Naive B cell (primary cell): Measurements from ENCODE around the gene ANXA10. TPM values are rescaled to one million over a fixed set of nuclear protein-coding genes. Genes with fewer than 3 reads are reported as not detected.
A peak's percentile ranks its signal among the peaks of the same experiment; 100 is the strongest.
"Not testable (repeated sequence)": the region's sequence is repeated elsewhere in the genome, so short reads cannot be mapped to it uniquely, and the experiment has no call there.

Experiments
- ATAC-seq, 2 donors: fragments of 150-1000 bp; cut with Tn5 transposase; 2 replicates each; pipeline ENCODE4 v1.10.0; 2021; ENCODE audit warnings: low read depth in 2 of 2, mild to moderate bottlenecking in 2 of 2, moderate library complexity in 2 of 2
- DNase-seq: peaks from one replicate; pipeline ENCODE4 v3.0.0; 2022
- H3K27ac Mint-ChIP-seq, 6 donors: one replicate each; pipeline ENCODE4 v1.8.0; 2020 to 2022; ENCODE audit warnings: mild to moderate bottlenecking in 6 of 6, mixed read lengths in 6 of 6, moderate library complexity in 5 of 6, inconsistent platforms in 2 of 6
- H3K27me3 Mint-ChIP-seq, 3 donors: one replicate each; pipeline ENCODE4 v1.8.0; 2021 to 2022; ENCODE audit warnings: mixed read lengths in 3 of 3, mild to moderate bottlenecking in 1 of 3
- H3K36me3 Mint-ChIP-seq, 2 donors: one replicate each; pipeline ENCODE4 v1.8.0; 2020 to 2022; ENCODE audit warnings: mixed read lengths in 2 of 2, inconsistent platforms in 1 of 2, mild to moderate bottlenecking in 1 of 2
- H3K4me1 Mint-ChIP-seq, 3 donors: one replicate each; pipeline ENCODE4 v1.8.0; 2020 to 2022; ENCODE audit warnings: mixed read lengths in 3 of 3, inconsistent platforms in 1 of 3, mild to moderate bottlenecking in 1 of 3, moderate library complexity in 1 of 3
- H3K4me3 Mint-ChIP-seq, 8 donors: one replicate each; pipeline ENCODE4 v1.8.0; 2020 to 2022; ENCODE audit warnings: mild to moderate bottlenecking in 8 of 8, mixed read lengths in 8 of 8, moderate library complexity in 8 of 8, inconsistent platforms in 2 of 8
- H3K9me3 Mint-ChIP-seq, 7 donors: one replicate each; pipeline ENCODE4 v1.8.0; 2020 to 2022; ENCODE audit warnings: mixed read lengths in 7 of 7, mild to moderate bottlenecking in 5 of 7, inconsistent platforms in 2 of 7, moderate library complexity in 1 of 7
- polyA plus RNA-seq, 6 donors: library from polyadenylated mRNA; unstranded; fragments of 300-500 nt; fragmentation: Illumina TruSeq; gene quantifications; one replicate each; pipeline ENCODE4 v1.2.3, GENCODE V29; 2021; ENCODE audit warnings: low read depth in 6 of 6

ANXA10 gene
- polyA plus RNA-seq, 6 donors from 2014 or later, result not detected

DNA sequence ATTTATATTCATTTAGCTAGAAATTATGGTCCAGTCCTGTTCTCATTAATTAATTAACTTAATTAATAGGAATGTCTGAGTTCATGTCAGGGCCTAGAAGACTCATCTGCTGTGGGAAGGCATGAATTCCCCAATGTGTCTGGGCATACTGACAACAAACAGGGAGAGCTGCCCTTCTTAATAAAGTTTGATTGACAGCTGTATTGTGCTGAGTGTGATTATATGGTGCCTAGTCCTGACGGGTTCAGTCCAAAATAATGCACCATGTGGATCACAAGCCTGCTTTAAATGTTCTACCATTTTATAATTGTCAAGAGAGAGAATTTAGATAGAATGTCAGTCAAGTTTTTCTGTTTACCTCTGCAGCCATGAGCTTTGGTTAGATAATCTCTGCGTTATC is 34.6 kb downstream of the ANXA10 start:
- ATAC-seq (no peak), DNase-seq (no peak)
- H3K27me3 Mint-ChIP-seq, result no peaks in the 10 kb centered on the region
- H3K4me3 Mint-ChIP-seq, result no peak overlapping the region
- H3K9me3 Mint-ChIP-seq, result peaks cover 0 to 8% (median 1%) of the 10 kb centered on the region in 7 donors
- no peaks in the 10 kb centered on the region for H3K4me1 Mint-ChIP-seq
- H3K36me3 Mint-ChIP-seq, result no peaks in the 10 kb centered on the region
- H3K27ac Mint-ChIP-seq, result no peak overlapping the region

DNA sequence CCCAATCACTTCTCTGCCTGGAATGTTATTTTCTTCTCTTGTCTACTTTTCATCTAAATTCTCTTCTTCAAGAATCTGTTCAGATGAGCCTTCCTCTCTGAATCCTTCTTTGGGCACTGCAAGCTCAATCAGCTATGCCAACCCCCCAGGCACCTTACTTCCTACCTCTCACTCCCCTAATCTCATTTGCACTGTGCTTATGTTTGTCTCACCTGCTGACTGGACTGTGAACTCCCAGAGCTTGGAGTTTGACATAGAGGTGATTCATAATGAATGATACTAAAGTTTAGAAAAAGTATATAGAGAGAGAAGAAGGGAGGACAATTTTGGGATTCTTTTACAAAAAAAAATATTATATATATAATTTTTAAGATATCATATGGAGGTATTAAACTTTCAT is 36.3 kb downstream of the ANXA10 start:
- no peak overlapping the region for H3K27ac Mint-ChIP-seq

DNA sequence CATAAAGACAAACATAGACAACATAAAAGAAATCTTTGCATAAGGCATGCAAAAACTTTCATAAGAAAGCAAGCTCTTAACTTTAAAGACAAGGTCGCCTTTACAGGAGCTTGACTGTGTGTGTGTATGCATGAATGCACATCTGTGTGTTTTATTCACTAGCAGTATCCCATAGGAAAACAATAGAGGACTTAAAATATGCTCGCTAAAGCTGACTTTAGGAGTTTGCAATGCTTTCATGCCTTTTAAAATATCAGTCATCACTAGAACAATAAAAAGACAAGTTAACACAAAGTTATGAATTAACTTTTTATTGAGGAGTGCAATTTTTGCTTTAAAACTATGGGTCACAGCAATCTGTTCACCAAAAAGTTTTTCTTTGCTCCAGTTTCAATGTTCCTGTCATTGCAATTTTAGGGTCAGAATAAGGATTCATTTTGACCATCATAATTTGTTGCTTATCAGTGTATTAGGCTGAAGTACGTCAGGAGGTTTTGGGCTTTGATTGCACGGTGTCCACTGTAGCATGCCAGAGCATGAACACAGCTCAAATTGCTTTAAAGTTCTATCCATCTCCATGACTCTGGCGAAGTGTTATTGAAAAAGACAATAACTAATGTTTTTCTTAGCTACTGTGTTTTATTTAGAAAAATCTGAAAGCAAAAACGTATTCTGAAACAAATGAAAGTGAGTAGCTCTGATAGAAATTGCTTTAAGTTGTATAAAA is 36.9 kb downstream of the ANXA10 start:
- Mint-ChIP-seq H3K4me3 (no peak overlapping the region), H3K4me1 (no peaks in the 10 kb centered on the region), H3K27me3 (no peaks in the 10 kb centered on the region), H3K36me3 (no peaks in the 10 kb centered on the region), H3K27ac (no peak overlapping the region), H3K9me3 (peaks cover 0 to 2% (median 0%) of the 10 kb centered on the region in 7 donors)
- DNase-seq (no peak), ATAC-seq (no peak)

More for the DNA sequence above, 36.3 kb downstream of the ANXA10 start:
- Mint-ChIP-seq H3K36me3 (no peaks in the 10 kb centered on the region), H3K27me3 (no peaks in the 10 kb centered on the region), H3K4me3 (no peak overlapping the region), H3K9me3 (peaks cover 0 to 4% (median 0%) of the 10 kb centered on the region in 7 donors), H3K4me1 (no peaks in the 10 kb centered on the region)
- ATAC-seq (no peak), DNase-seq (no peak)

DNA sequence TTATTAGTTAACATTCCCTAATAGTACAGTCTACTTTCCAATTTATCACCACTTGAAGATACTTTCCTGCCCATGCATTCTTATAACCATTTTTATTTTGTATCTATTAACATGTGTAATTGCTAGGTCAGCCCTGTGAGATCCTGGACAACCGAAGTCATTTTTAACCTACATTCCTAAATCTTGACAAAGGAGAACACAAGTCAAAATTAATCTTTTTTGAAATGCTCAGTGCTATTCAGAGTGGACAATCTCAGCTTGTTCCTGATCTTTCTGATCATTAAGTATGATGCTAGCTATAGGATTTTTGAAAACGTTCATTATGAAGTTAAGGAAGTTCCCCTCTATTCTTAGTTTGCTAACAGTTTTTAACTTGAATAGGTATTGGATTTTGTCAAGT is 37.5 kb downstream of the ANXA10 start:
- Mint-ChIP-seq H3K36me3 (no peaks in the 10 kb centered on the region), H3K4me3 (no peak overlapping the region), H3K9me3 (peaks cover 0 to 1% (median 0%) of the 10 kb centered on the region in 7 donors), H3K4me1 (no peaks in the 10 kb centered on the region), H3K27ac (no peak overlapping the region), H3K27me3 (no peaks in the 10 kb centered on the region)
- ATAC-seq, result no peak
- DNase-seq, result no peak

DNA sequence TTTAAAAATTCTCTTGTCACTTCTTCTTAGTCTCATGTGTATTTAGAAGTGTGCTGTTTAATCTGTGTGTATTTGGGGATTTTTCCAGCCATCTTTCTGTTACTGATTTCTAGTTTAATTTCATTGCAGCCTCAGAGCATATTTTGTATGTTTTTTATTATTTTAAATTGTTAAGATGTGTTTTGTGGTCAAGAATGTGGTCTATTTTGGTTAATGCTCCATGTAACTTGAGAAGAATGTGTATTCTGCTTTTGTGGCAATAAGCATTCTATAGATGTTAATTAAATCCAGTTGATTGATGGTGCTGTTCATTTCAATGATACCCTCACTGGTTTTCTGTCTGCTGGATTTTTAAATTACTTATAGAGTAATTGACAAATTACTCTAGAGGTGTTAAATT is 38.9 kb downstream of the ANXA10 start:
- Mint-ChIP-seq H3K27me3 (no peaks in the 10 kb centered on the region), H3K4me3 (no peak overlapping the region), H3K36me3 (no peaks in the 10 kb centered on the region), H3K4me1 (no peaks in the 10 kb centered on the region), H3K27ac (no peak overlapping the region), H3K9me3 (no peaks in the 10 kb centered on the region)
- ATAC-seq (no peak), DNase-seq (no peak)

DNA sequence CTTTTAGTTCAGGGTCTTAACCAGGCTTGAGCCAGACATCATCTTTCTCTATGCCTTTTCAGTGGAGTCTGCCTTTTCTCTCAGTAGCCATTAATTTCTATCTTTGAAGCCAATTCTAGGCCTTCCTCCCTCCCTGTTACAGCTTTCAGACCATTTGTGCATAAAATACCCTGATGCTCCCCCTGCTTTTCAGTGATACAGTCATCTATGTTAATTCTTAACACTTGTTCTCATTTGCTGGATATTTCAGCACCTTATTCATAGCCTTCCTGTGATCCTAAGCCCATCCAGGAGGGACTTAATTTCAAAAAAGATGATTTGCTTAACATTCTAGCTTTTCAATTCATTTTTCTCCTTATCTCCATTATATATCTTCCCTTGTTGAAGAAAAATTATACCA is 42.3 kb downstream of the ANXA10 start:
- H3K27me3 Mint-ChIP-seq, result no peaks in the 10 kb centered on the region
- no peaks in the 10 kb centered on the region for H3K4me1 Mint-ChIP-seq
- H3K9me3 Mint-ChIP-seq, result peaks cover 0 to 6% (median 0%) of the 10 kb centered on the region in 7 donors
- no peak overlapping the region for H3K4me3 Mint-ChIP-seq
- H3K27ac Mint-ChIP-seq, result no peak overlapping the region
- ATAC-seq (no peak), DNase-seq (no peak)
- H3K36me3 Mint-ChIP-seq, result no peaks in the 10 kb centered on the region

DNA sequence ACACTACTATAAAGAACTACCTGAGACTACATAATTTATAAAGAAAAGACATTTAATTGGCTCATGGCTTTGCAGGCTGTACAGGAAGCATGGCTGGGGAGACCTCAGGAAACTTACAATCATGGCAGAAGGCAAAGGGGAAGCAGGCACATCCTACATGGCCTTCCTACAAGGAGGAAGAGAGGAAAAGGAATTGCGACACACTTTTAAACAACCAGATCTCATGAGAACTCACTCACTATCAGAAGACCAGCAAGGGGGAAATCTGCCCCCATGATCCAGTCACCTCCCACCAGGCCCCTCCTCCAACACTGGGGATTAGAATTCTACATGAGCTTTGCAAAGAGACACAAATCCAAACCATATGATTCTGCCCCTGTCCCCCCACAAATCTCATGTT is 43.5 kb downstream of the ANXA10 start:
- H3K27ac Mint-ChIP-seq, H3K4me3 Mint-ChIP-seq, H3K9me3 Mint-ChIP-seq, ATAC-seq, DNase-seq, H3K27me3 Mint-ChIP-seq, H3K36me3 Mint-ChIP-seq, H3K4me1 Mint-ChIP-seq: not testable (repeated sequence)

DNA sequence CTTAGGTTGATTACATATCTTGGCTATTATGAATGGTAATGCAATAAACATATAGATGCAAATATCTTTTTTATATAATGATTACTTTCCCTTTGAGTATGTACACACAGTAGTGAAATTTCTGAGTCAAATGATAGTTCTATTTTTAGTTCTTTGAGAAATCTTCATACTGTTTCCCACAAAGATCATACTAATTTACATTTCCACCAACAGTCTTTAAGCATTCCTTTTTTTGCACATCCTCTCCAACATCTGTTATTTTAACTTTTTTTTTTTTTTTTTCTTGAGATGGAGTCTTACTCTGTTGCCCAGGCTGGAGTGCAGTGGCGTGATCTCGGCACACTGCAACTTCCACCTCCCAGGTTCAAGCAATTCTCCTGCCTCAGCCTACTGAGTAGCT is 45.4 kb downstream of the ANXA10 start:
- not testable (repeated sequence) for H3K9me3 Mint-ChIP-seq, H3K27ac Mint-ChIP-seq, H3K36me3 Mint-ChIP-seq, ATAC-seq, H3K4me1 Mint-ChIP-seq, H3K27me3 Mint-ChIP-seq, DNase-seq, H3K4me3 Mint-ChIP-seq

DNA sequence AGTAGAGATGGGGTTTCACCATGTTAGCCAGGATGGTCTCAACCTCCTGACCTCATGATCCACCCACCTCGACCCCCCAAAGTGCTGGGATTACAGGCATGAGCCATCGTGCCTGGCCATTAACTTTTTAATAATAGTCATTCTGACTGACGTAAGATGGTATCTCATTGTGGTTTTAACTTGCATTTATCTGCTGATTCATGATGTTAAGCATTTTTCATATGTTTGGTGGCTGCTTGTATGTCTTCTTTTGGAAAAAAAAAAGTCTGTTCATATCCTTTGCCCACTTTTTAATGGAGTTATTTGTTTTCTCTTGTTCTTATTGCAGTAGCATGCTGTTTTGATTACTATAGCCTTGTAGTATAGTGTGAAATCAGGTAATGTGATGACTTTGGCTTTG is 45.8 kb downstream of the ANXA10 start:
- H3K9me3 Mint-ChIP-seq, result peaks cover 0 to 6% (median 0%) of the 10 kb centered on the region in 7 donors
- DNase-seq (no peak), ATAC-seq (no peak)
- H3K4me3 Mint-ChIP-seq, result no peak overlapping the region
- H3K27ac Mint-ChIP-seq, result peak overlapping the region in 1 of 6 donors; percentile 15
- H3K27me3 Mint-ChIP-seq, result peaks cover 0 to 8% (median 0%) of the 10 kb centered on the region in 3 donors
- H3K36me3 Mint-ChIP-seq, result no peaks in the 10 kb centered on the region
- no peaks in the 10 kb centered on the region for H3K4me1 Mint-ChIP-seq

DNA sequence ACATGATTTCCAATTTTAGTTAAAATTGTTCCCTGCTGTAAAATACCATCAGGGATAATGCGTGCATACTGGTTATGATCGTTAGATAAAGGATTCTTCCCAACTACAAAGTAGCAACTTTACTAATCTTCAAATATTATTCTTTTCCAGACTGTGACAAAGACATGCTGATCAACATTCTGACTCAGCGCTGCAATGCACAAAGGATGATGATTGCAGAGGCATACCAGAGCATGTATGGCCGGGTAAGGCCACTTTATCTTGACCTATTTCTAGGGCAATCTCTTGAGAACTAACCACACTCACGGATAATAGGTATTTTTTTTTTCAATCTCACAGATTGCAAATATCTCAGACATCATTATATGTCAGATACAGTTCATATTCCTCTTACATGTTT is 47.0 kb downstream of the ANXA10 start:
- Mint-ChIP-seq H3K9me3 (peaks cover 0 to 6% (median 0%) of the 10 kb centered on the region in 7 donors), H3K27me3 (peaks cover 0 to 8% (median 3%) of the 10 kb centered on the region in 3 donors), H3K36me3 (no peaks in the 10 kb centered on the region), H3K4me1 (no peaks in the 10 kb centered on the region), H3K27ac (no peak overlapping the region), H3K4me3 (no peak overlapping the region)
- DNase-seq (no peak), ATAC-seq (no peak)

DNA sequence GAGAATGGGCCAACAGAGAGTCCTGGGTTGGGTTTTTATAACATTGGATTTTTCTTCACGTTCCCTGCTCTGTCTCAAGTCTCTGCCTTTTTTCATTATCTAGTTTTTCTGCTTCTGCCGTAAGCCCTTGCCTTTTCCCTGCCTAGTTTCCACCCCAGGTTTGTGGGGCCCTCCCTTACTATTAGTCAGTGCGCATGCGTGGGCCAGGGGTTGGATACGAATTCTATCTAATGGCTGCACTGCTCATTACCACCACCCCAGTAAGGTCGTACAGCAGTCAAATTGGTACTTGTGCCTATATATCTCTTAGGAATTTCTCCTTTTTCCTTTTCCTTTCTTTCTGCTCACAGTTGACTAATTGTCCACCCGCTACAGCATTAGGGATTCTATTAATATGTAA is 49.4 kb downstream of the ANXA10 start:
- peaks cover 0 to 8% (median 3%) of the 10 kb centered on the region in 3 donors for H3K27me3 Mint-ChIP-seq
- ATAC-seq, result no peak

DNA sequence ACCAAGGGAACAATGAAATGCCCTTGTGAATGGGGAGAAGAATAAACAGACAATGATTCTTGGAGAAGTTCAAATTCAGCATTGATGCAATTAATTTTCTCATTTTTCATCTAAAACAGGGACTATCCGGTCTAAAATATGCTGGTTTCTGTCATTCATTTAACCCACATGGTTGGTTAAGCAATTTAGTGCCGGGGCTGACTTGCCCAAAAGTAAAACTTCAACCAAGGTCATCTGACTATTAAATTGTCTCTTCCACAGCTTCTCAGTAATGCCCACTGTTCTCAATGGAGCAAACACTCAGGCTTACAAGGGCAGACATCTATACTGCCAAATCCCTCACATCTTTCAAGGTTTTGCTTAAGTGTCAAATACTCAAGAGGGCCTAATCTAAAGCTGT is 51.3 kb downstream of the ANXA10 start:
- Mint-ChIP-seq H3K27me3 (peaks cover 0 to 8% (median 3%) of the 10 kb centered on the region in 3 donors), H3K27ac (no peak overlapping the region), H3K4me3 (no peak overlapping the region), H3K9me3 (peaks cover 0 to 4% (median 0%) of the 10 kb centered on the region in 7 donors), H3K36me3 (no peaks in the 10 kb centered on the region), H3K4me1 (no peaks in the 10 kb centered on the region)
- DNase-seq (no peak), ATAC-seq (no peak)

More for the DNA sequence above, 49.4 kb downstream of the ANXA10 start:
- Mint-ChIP-seq H3K4me1 (no peaks in the 10 kb centered on the region), H3K9me3 (peaks cover 0 to 6% (median 0%) of the 10 kb centered on the region in 7 donors), H3K36me3 (no peaks in the 10 kb centered on the region), H3K27ac (no peak overlapping the region), H3K4me3 (no peak overlapping the region)
- no peak for DNase-seq

DNA sequence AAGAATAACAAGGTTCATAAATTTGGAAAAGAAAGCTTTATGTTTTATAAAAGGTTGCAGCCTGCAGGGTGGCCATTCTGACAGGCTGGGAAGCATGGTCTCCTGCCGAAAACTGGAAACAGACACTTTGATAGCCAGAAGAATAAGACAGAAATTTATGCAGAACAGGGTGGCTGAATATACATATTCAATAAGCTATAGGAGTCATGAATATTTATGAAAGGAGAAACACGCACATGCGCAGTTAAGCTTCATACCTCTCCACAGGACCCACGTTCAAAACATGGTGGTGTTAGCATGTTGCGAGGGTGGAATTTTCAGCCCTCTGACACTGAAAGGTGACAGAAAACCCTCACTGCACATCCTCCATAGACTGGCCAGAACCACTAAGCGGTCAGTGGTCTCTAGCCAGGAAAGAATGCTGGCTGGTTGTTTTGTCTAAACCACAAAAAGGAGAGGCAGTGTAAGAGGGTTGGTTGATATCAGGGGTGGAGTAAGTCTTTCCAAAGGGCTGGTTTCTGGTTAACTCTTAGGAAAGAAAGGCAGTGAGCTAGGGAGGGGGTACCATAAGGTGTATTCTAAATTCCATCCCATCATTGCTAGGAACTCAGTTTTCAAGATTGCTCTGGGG is 58.2 kb downstream of the ANXA10 start:
- Mint-ChIP-seq H3K36me3 (no peaks in the 10 kb centered on the region), H3K4me1 (peaks cover 0 to 5% (median 5%) of the 10 kb centered on the region in 3 donors), H3K27ac (no peak overlapping the region), H3K9me3 (no peaks in the 10 kb centered on the region), H3K27me3 (no peaks in the 10 kb centered on the region), H3K4me3 (no peak overlapping the region)
- DNase-seq, result no peak
- ATAC-seq, result no peak

DNA sequence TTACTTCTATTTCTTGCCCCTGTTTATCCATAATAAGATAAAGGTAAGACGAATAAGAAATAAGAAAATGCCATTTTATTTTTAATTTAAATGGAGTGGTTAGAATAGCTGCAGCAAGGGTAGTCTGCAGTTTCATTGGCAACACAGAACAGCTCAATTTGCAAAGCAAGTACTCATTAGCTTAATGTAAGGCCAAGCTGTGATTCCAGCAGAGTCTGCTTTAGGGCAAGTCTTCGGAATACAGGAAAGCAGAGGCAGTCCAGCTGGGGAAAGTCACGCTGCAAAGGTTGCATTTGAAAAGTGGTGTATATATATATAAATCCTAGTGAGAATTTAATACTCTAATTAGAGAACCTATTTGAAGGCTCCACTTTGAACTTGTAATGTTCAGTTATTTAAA is 59.0 kb downstream of the ANXA10 start:
- H3K9me3 Mint-ChIP-seq, result no peaks in the 10 kb centered on the region
- DNase-seq, result no peak
- no peaks in the 10 kb centered on the region for H3K36me3 Mint-ChIP-seq
- no peak overlapping the region for H3K27ac Mint-ChIP-seq
- no peaks in the 10 kb centered on the region for H3K27me3 Mint-ChIP-seq
- no peak for ATAC-seq
- no peak overlapping the region for H3K4me3 Mint-ChIP-seq
- peaks cover 0 to 5% (median 5%) of the 10 kb centered on the region in 3 donors for H3K4me1 Mint-ChIP-seq
